Measurements from ENCODE around the gene TMEM132A.
A peak's percentile ranks its signal among the peaks of the same experiment; 100 is the strongest.

Gene TMEM132A

DNA sequence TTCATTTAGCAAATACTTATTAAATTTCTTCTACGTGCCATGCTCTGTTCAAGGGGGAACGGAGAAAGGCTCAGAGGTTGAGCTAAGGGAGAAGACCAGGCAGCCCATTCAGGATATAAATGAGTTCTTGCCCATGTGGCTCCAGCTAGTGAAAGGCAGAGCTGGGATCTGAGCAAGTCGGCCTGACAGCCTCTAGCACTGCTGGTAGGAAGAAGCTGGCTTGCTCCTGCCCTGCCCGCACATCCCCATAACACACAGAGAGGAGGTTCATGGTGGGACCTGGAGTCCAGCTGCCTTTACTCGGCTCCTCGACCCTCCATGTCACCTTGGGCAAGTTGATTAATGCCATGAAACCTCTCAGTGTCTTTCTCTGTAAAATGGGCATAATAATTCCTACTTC is 25.8 kb downstream of the TMEM132A start:
- no peak for TF ChIP-seq POLR2A (IDR thresholded peaks at IDR 0.05; ENCODE audit: extremely low read depth, insufficient read length)
- no peak for TF ChIP-seq MAX (IDR thresholded peaks at IDR 0.05; ENCODE audit: low read depth, low read length)
- TF ChIP-seq CTCF (IDR thresholded peaks at IDR 0.05; ENCODE audit: low read depth, low read length), result no peak
- no peak for TF ChIP-seq MYC (IDR thresholded peaks at IDR 0.05; ENCODE audit: low read depth, low read length)
- no peak overlapping the region for H3K4me3 ChIP-seq (ENCODE audit: low read depth, low read length)

DNA sequence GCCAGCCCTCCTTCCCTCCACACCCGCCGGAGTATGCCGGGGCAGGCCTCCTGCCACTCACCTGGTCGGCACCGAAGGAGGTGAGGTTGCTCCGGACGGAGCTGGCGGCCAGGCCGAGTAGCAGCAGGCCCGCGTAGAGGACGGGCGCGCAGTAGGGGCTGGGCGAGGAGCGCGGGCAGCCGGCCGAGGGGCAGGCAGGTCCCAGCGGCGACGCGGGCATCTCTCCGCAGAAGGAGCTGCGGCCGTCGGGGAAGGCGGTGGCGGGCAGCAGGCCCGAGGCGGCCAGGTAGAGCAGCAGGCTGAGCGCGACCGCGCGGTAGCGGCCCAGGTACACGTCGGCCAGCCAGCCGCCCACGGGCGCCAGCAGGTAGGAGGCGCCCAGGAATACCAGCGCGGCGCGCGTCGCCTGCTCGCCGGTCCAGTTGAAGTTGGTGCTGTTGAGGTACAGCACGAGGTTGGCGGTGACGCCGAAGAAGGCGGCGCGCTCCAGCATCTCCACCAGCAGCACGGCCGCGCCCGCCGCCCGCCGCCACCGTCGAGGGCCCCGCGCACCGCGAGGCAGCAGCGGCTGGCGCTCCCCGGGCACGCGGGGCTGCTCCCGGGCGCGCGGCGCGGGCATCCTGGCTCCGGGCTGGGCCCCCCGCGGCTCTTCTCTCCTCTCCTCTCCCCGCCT is 26.8 kb downstream of the TMEM132A start:
- TF ChIP-seq MAX (IDR thresholded peaks at IDR 0.05; ENCODE audit: low read depth, low read length) (no peak), MYC (IDR thresholded peaks at IDR 0.05; ENCODE audit: low read depth, low read length) (no peak), POLR2A (IDR thresholded peaks at IDR 0.05; ENCODE audit: extremely low read depth, insufficient read length) (no peak), CTCF (IDR thresholded peaks at IDR 0.05; ENCODE audit: low read depth, low read length) (no peak)
- DNase-seq (ENCODE audit: low read depth), result no peak
- no peak overlapping the region for H3K4me3 ChIP-seq (ENCODE audit: low read depth, low read length)

More for the DNA sequence above, 25.8 kb downstream of the TMEM132A start:
- DNase-seq (ENCODE audit: low read depth), result no peak

DNA sequence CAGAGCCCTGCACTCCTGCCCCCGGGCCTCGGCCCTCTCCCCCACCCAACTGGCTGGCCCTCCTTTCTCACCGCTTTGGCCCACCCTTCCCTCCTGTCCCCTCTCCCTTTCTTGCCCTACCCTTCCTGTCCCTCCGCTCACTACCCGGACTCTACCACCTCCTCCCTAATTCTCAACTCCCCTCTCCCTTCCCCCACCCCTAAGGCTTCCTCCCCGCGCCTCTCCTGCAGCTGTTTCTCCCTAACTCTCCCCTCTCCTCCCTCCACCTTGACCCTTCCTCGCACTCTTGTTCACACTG is 27.3 kb downstream of the TMEM132A start:
- TF ChIP-seq CTCF (IDR thresholded peaks at IDR 0.05; ENCODE audit: low read depth, low read length), result no peak
- no peak for TF ChIP-seq POLR2A (IDR thresholded peaks at IDR 0.05; ENCODE audit: extremely low read depth, insufficient read length)
- TF ChIP-seq MAX (IDR thresholded peaks at IDR 0.05; ENCODE audit: low read depth, low read length), result no peak
- TF ChIP-seq MYC (IDR thresholded peaks at IDR 0.05; ENCODE audit: low read depth, low read length), result no peak
- DNase-seq (ENCODE audit: low read depth), result no peak
- H3K4me3 ChIP-seq (ENCODE audit: low read depth, low read length), result no peak overlapping the region

- H3K4me3 ChIP-seq (ENCODE audit: low read depth, low read length), result peak within 1 kb of the TSS; percentile 66
- peak; percentile 89 for DNase-seq (ENCODE audit: low read depth)
- TF ChIP-seq CTCF (IDR thresholded peaks at IDR 0.05; ENCODE audit: low read depth, low read length), result no peak
- TF ChIP-seq MYC (IDR thresholded peaks at IDR 0.05; ENCODE audit: low read depth, low read length), result peak; percentile 64; the same call in 1 of the 2 replicates
- peak; percentile 89 for TF ChIP-seq MAX (IDR thresholded peaks at IDR 0.05; ENCODE audit: low read depth, low read length)
- peak; percentile 12 for TF ChIP-seq POLR2A (IDR thresholded peaks at IDR 0.05; ENCODE audit: extremely low read depth, insufficient read length)
Measured at GRCh38 chr11:60951904-60952741, 27.9 kb downstream of the TMEM132A start, which contains the start of gene SLC15A3. TSS of gene SLC15A3 (minus strand) at chr11:60952176. CDS start at chr11:60951551, 625 bp downstream.

DNA sequence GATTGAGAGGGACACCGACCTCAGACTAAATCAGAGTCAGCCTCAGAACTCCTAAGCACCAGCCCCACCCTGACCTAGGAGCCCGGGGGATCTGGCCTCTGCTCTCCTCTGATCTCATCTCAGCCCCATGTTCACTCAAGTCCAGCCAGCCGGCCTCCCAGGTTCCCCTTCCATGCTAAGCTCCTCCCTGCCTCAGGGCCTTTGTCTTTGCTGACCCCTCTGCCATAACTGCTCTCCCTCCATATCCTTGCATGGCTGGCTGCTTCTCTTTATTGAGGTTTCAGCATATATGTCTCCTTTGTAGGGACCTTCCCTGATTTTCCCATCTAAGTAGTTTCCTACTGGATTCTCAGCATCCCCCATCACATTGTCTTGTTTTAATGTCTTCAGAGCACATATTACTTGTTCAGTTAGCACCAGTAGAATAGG is 28.5 kb downstream of the TMEM132A start:
- no peak for DNase-seq (ENCODE audit: low read depth)
- TF ChIP-seq MAX (IDR thresholded peaks at IDR 0.05; ENCODE audit: low read depth, low read length) (no peak), POLR2A (IDR thresholded peaks at IDR 0.05; ENCODE audit: extremely low read depth, insufficient read length) (peak; percentile 2)
- peak overlapping the region; percentile 66 for H3K4me3 ChIP-seq (ENCODE audit: low read depth, low read length)

DNA sequence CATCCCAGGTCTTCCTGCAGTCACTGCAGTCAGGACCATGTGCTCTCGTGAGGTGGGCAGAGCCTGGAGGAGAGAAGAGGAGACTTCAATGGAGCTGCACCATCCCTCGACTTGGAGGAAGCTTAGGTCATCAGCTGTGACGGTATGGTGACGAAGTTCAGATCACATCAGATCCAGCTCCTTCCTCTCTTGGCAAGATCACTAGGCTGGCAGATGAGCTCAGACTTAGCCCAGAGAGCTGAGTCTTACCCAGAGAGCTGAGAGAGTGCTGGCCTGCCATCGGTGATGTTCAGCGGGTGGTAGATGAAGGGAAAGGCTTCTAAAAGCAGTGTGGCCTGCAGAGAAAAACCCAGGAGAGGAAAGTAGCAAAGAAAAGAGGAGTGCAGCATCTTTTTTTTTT is 29.5 kb downstream of the TMEM132A start:
- DNase-seq (ENCODE audit: low read depth), result no peak
- TF ChIP-seq MAX (IDR thresholded peaks at IDR 0.05; ENCODE audit: low read depth, low read length) (no peak), CTCF (IDR thresholded peaks at IDR 0.05; ENCODE audit: low read depth, low read length) (no peak), MYC (IDR thresholded peaks at IDR 0.05; ENCODE audit: low read depth, low read length) (no peak), POLR2A (IDR thresholded peaks at IDR 0.05; ENCODE audit: extremely low read depth, insufficient read length) (no peak)
- no peak overlapping the region for H3K4me3 ChIP-seq (ENCODE audit: low read depth, low read length)

Measured in NB4 (cell line).